Endothelial cell of umbilical vein (primary cell): Measurements from ENCODE around the gene CD81. TPM values are rescaled to one million over a fixed set of nuclear protein-coding genes. Genes with fewer than 3 reads are reported as not detected.

ENCODE experiments used
- BruUV-seq: library from RNA; stranded (reverse); fragments of 400-500 nt; replicated peaks from 2 replicates; lab custom pipeline; 2021; lab: Mats Ljungman, UMichigan
- CTCF ChIA-PET: fragments of 300-600, 350-600 bp; sonication (Branson Sonifier 250); formaldehyde crosslinking; loops from one replicate; lab custom pipeline; 2021; ENCODE audit warnings: antibody characterized with exemption, inconsistent platforms; lab: Charles Lee
- POLR2A ChIA-PET: fragments of 300-600, 350-600 bp; sonication (Branson Sonifier 250); formaldehyde crosslinking; loops from one replicate; lab custom pipeline; 2021; ENCODE audit warnings: antibody characterized with exemption, inconsistent platforms; lab: Charles Lee
- DNase-seq: peaks from one replicate; pipeline ENCODE4 v3.0.0-alpha.2; 2011; ENCODE audit warnings: low read depth, low spot score
- FAIRE-seq: peaks from 2 replicates; lab custom pipeline; 2011; peaks lifted over from hg19 to GRCh38; lab: Jason Lieb, UNC
- H2AFZ ChIP-seq: 2 replicates; pipeline ENCODE4 v1.6.0; 2012; ENCODE audit warnings: low read depth, low read length, control low read depth, inconsistent platforms
- H3K27ac ChIP-seq: 2 replicates; pipeline ENCODE4 v1.5.1; 2011; ENCODE audit warnings: low read depth, mild to moderate bottlenecking, control low read depth, low read length, moderate library complexity; ENCODE audit not compliant: insufficient read depth
- H3K27me3 ChIP-seq, 2 experiments: 2 replicates each; pipeline versions ENCODE4 v1.6.0 to v1.6.1; 2011; ENCODE audit warnings: low read length in 2 of 2, mixed read lengths in 1 of 2; ENCODE audit not compliant: control insufficient read depth in 2 of 2, insufficient read depth in 2 of 2
- H3K36me3 ChIP-seq, 2 experiments: 2 replicates in 1 of 2; 3 replicates in 1 of 2; pipeline ENCODE4 v1.5.1; 2011; ENCODE audit warnings: low read length in 2 of 2, mild to moderate bottlenecking in 1 of 2, moderate library complexity in 1 of 2; ENCODE audit not compliant: control insufficient read depth in 2 of 2, insufficient read depth in 2 of 2; ENCODE audit errors: extremely low read depth in 1 of 2
- H3K4me1 ChIP-seq: 3 replicates; pipeline ENCODE4 v1.5.1; 2011; ENCODE audit warnings: mild to moderate bottlenecking, low read length; ENCODE audit not compliant: control insufficient read depth, insufficient read depth; ENCODE audit errors: extremely low read depth
- H3K4me2 ChIP-seq: 2 replicates; pipeline ENCODE4 v1.6.1; 2011; ENCODE audit warnings: low read length, control low read depth, mixed read lengths; ENCODE audit not compliant: insufficient read depth
- H3K4me3 ChIP-seq, 3 experiments: fragments of 200-600 bp in 1 of 3; sonication (generic), shearing (Covaris generic) in 1 of 3; replicated peaks in 1 of 3; 2 replicates each; pipeline ENCODE4 v1.5.1; 2011 to 2016; ENCODE audit warnings: control low read depth in 3 of 3, low read length in 3 of 3, mild to moderate bottlenecking in 2 of 3, inconsistent platforms in 1 of 3, low read depth in 1 of 3, moderate library complexity in 1 of 3; ENCODE audit not compliant: insufficient read depth in 1 of 3
- H3K79me2 ChIP-seq: 2 replicates; pipeline ENCODE4 v1.6.0; 2012; ENCODE audit warnings: low read length, inconsistent platforms; ENCODE audit not compliant: control insufficient read depth, insufficient read depth
- H3K9ac ChIP-seq: replicated peaks from 2 replicates; pipeline ENCODE3; 2011; ENCODE audit warnings: low read length, control low read depth; ENCODE audit not compliant: insufficient read depth; ENCODE audit errors: extremely low read depth
- H3K9me1 ChIP-seq: replicated peaks from 3 replicates; pipeline ENCODE4 v1.6.0; 2011; ENCODE audit warnings: mild to moderate bottlenecking, low read length; ENCODE audit not compliant: control insufficient read depth, insufficient read depth; ENCODE audit errors: extremely low read depth
- H3K9me3 ChIP-seq: replicated peaks from 2 replicates; pipeline ENCODE4 v1.5.1; 2012; ENCODE audit warnings: low read length, inconsistent platforms; ENCODE audit not compliant: control insufficient read depth, insufficient read depth
- H4K20me1 ChIP-seq: replicated peaks from 2 replicates; pipeline ENCODE3; 2011; ENCODE audit warnings: mild to moderate bottlenecking, low read length; ENCODE audit not compliant: control insufficient read depth, insufficient read depth; ENCODE audit errors: extremely low read depth
- CTCF ChIP-seq, 2 donors: IDR thresholded peaks; 1 replicate in 1 of 2; 2 replicates in 1 of 2; pipeline ENCODE4 v1.5.1; 2011; ENCODE audit warnings: low read length in 2 of 2, mild to moderate bottlenecking in 2 of 2, moderate library complexity in 2 of 2, control low read depth in 1 of 2, inconsistent platforms in 1 of 2, low read depth in 1 of 2; ENCODE audit not compliant: insufficient read depth in 1 of 2; ENCODE audit errors: extremely low read depth in 1 of 2
- EZH2 ChIP-seq: IDR thresholded peaks from 2 replicates; pipeline ENCODE4 v1.6.1; 2012; ENCODE audit warnings: borderline replicate concordance, low read depth, mild to moderate bottlenecking, moderate library complexity, low read length, inconsistent platforms; ENCODE audit not compliant: severe bottlenecking
- FOS ChIP-seq: IDR thresholded peaks from 2 replicates; pipeline ENCODE4 v1.6.1; 2011; ENCODE audit warnings: mild to moderate bottlenecking, low read length, moderate library complexity, borderline replicate concordance; ENCODE audit not compliant: insufficient read depth
- GATA2 ChIP-seq: IDR thresholded peaks from 2 replicates; pipeline ENCODE4 v1.7.0; 2011; ENCODE audit warnings: low read depth, mild to moderate bottlenecking, moderate library complexity, mixed read lengths, low read length; ENCODE audit not compliant: insufficient read length, insufficient read depth
- JUN ChIP-seq: IDR thresholded peaks from 2 replicates; pipeline ENCODE4 v1.6.1; 2011; ENCODE audit warnings: borderline replicate concordance, low read depth; ENCODE audit not compliant: insufficient read length, insufficient read depth
- MAX ChIP-seq: IDR thresholded peaks from 2 replicates; pipeline ENCODE4 v1.6.1; 2011; ENCODE audit not compliant: insufficient read depth, insufficient read length
- MYC ChIP-seq: IDR thresholded peaks from one replicate; pipeline ENCODE4 v1.6.1; 2011; ENCODE audit warnings: mild to moderate bottlenecking, low read depth, low read length
- POLR2A ChIP-seq: IDR thresholded peaks from 2 replicates; pipeline ENCODE4 v1.6.1; 2012; ENCODE audit warnings: low read depth, mild to moderate bottlenecking, control low read depth, low read length
- POLR2AphosphoS5 ChIP-seq: IDR thresholded peaks from 2 replicates; pipeline ENCODE4 v1.6.1; 2012; ENCODE audit warnings: low read depth, mild to moderate bottlenecking, control low read depth, low read length, moderate library complexity; ENCODE audit not compliant: insufficient read depth
- dilution Hi-C: fragments of 300-500 bp; cut with MboI; formaldehyde crosslinking; loops from one replicate; pipeline ENCODE4 v1.15.0; 2019; ENCODE audit warnings: low sequenced_read_pairs; ENCODE audit not compliant: extremely low pct_ligation_motif_present
- intact Hi-C: fragments of 100-400 bp; cut with micrococcal nuclease; formaldehyde crosslinking; loops from one replicate; pipeline ENCODE4 v1.10.0; 2022
- polyA plus RNA-seq, 4 experiments: library from polyadenylated mRNA; depleted of rRNA in 3 of 4; stranded (reverse) in 3 of 4; unstranded in 1 of 4; fragments of >200 nt; gene quantifications; 2 replicates each; pipeline versions ENCODE4 v1.2.1 to v1.2.3, GENCODE V29; 2011 to 2012; ENCODE audit warnings: missing spikeins in 1 of 4
- total RNA-seq: library from RNA; stranded (reverse); gene quantifications from 2 replicates; pipeline ENCODE4 v1.2.3, GENCODE V29; 2021

Gene CD81
- total and polyA plus RNA-seq, 2 donors (not counting 3 experiments of a cell fraction or from before 2014, with no cell fraction given) = 409 to 802 TPM

GRCh38 chr11:2406451-2406850 lies 29.3 kb downstream of the CD81 start:
- Histone ChIP-seq H3K4me3 (no peak overlapping the region), H3K79me2 (peaks cover 10% of the 10 kb centered on the region), H3K9me1 (no peaks in the 10 kb centered on the region), H3K9ac (no peak overlapping the region), H3K27ac (no peak overlapping the region), H2AFZ (no peak overlapping the region), H3K36me3 (peaks cover 0 to 18% of the 10 kb centered on the region in 2 experiments), H3K4me1 (peaks cover 7% of the 10 kb centered on the region), H4K20me1 (no peaks in the 10 kb centered on the region), H3K4me2 (no peak overlapping the region), H3K27me3 (peaks cover 0 to 4% of the 10 kb centered on the region in 2 experiments), H3K9me3 (no peaks in the 10 kb centered on the region)
- CTCF ChIA-PET = interaction anchor here (0.9 to 1.4 kb wide), 2 partner anchors 13 to 101 kb away, joined by 3 to 5 read pairs; no protein-coding TSS in a partner anchor
- POLR2A ChIA-PET = no interaction called here
- no peak for TF ChIP-seq JUN
- no peak for TF ChIP-seq GATA2
- no peak for TF ChIP-seq CTCF (IDR thresholded peaks at IDR 0.05; ENCODE audit: extremely low read depth in 1 of 2, insufficient read depth in 1 of 2, low read depth in 1 of 2, low read length in 2 of 2)
- TF ChIP-seq MYC = no peak
- no peak for TF ChIP-seq POLR2AphosphoS5
- no peak for TF ChIP-seq POLR2A
- no peak for TF ChIP-seq FOS
- TF ChIP-seq EZH2 = no peak
- TF ChIP-seq MAX = no peak
- no TSS peak for BruUV-seq
- intact Hi-C loops (no loop called here), dilution Hi-C loops (no loop called here)
- FAIRE-seq (no peak), DNase-seq (no peak)
